Raji (cell line): Measurements from ENCODE around the gene ZNF579.

Experiments used
- POLR2A ChIP-seq: IDR thresholded peaks from 2 replicates; pipeline ENCODE4 v1.6.1; 2011; ENCODE audit warnings: low read depth, low read length, control low read depth; ENCODE audit not compliant: insufficient read depth

Gene ZNF579

DNA sequence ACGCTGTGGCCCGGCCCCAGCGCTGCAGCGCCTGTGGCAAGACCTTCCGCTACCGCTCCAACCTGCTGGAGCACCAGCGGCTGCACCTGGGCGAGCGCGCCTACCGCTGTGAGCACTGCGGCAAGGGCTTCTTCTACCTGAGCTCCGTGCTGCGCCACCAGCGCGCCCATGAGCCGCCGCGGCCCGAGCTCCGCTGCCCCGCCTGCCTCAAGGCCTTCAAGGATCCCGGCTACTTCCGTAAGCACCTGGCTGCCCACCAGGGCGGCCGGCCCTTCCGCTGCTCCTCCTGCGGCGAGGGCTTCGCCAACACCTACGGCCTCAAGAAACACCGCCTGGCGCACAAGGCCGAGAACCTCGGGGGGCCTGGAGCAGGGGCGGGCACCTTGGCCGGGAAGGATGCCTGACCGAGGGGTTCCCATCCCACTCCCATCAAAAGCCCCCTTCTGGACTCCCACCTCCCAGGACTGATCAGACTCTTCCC, 35.8 kb upstream of the ZNF579 start:
- TF ChIP-seq POLR2A = no peak

DNA sequence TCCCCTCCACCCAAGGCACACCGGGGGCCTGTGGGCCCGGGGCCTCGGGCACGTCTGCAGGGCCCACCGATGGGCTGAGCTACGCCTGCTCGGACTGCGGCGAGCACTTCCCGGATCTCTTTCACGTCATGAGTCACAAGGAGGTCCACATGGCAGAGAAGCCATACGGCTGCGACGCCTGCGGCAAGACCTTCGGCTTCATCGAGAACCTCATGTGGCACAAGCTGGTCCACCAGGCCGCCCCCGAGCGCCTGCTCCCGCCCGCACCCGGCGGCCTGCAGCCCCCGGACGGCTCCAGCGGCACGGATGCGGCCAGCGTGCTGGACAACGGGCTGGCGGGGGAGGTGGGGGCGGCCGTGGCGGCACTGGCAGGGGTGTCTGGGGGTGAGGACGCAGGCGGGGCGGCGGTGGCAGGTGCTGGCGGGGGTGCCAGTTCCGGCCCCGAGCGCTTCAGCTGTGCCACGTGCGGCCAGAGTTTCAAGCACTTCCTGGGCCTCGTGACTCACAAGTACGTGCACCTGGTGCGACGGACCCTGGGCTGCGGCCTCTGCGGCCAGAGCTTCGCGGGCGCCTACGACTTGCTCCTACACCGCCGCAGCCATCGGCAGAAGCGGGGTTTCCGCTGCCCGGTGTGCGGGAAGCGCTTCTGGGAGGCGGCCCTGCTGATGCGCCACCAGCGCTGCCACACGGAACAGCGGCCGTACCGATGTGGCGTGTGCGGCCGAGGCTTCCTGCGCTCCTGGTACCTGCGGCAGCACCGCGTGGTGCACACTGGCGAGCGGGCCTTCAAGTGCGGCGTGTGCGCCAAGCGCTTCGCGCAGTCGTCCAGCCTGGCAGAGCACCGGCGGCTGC, 35.1 kb upstream of the ZNF579 start:
- TF ChIP-seq POLR2A = no peak

DNA sequence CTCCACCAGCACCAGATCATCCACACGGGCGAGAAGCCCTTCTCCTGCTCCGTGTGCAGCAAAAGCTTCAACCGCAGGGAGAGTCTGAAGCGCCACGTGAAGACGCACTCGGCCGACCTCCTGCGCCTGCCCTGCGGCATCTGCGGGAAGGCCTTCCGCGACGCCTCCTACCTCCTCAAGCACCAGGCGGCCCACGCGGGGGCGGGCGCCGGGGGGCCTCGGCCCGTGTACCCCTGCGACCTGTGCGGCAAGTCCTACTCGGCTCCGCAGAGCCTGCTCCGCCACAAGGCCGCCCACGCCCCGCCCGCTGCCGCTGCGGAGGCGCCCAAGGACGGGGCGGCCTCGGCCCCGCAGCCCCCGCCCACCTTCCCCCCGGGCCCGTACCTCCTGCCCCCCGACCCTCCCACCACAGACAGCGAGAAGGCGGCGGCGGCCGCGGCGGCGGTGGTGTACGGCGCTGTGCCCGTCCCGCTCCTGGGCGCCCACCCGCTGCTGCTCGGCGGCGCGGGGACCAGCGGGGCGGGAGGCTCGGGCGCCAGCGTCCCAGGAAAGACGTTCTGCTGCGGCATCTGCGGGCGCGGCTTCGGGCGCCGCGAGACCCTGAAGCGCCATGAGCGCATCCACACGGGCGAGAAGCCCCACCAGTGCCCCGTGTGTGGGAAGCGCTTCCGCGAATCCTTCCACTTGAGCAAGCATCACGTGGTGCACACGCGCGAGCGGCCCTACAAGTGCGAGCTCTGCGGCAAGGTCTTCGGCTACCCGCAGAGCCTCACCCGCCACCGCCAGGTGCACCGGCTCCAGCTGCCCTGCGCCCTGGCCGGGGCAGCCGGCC, 34.3 kb upstream of the ZNF579 start:
- no peak for TF ChIP-seq POLR2A

DNA sequence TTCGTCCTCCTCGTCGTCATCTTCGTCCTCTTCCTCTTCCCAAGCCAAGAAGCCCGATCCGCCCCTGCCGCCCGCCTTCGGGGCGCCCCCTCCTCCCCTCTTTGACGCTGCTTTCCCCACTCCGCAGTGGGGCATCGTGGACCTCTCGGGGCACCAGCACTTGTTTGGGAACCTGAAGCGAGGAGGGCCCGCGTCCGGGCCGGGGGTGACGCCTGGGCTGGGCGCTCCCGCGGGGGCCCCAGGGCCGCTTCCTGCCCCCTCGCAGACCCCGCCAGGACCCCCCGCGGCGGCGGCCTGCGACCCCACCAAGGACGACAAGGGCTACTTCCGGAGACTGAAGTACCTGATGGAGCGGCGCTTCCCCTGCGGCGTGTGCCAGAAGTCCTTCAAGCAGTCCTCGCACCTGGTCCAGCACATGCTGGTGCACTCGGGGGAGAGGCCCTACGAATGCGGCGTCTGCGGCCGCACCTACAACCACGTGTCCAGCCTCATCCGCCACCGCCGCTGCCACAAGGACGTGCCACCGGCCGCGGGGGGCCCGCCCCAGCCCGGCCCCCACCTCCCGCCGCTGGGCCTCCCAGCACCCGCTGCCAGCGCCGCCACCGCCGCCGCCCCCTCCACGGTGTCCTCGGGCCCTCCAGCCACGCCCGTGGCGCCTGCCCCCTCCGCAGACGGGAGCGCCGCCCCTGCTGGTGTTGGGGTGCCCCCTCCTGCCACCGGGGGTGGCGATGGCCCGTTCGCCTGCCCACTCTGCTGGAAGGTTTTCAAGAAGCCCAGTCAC, 33.5 kb upstream of the ZNF579 start:
- no peak for TF ChIP-seq POLR2A

DNA sequence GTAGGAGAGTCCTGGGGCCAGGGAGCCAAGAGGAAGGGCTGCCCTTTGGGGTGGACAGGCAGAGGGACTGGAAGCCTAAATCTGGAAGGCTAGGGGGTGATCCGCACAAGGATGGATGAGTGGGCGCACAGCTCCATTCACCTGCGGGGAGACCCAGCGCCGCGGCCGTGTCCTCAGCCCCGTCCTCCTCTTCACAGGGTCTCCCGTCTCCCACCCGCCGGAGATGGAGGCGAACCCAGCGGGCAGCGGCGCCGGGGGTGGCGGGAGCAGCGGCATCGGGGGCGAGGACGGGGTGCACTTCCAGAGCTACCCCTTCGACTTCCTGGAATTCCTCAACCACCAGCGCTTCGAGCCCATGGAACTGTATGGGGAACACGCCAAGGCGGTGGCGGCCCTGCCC, 32.7 kb upstream of the ZNF579 start:
- no peak for TF ChIP-seq POLR2A

DNA sequence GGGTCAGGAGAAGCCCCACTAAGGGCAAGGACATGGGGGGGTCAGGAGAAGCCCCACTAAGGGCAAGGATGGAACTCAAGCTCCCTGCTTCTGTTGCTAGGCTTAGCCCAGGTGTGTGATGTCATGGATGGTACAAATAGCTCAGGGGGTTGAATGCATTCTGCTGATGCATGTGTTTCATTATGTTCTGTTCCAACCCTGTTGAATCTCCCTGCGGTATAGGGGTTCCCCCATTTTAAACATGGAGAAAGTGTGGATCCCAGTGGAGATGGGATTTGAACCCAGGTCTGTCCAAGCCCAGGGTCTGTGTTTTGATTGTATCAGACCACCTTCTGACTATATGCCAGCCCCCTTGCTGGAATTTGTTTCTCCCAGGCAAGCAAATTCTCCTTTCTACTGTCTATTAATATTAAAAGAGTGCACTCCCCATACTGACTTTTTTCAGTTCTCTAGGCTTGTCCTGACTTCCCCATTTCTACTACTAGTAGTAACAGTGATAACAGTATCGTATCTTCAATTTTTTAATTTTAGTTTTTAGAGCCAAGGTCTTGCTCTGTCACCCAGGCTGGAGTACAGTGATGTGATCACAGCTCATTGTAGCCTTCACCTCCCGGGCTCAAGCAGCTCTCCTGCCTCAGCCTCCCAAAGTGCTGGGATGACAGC, 31.5 kb upstream of the ZNF579 start:
- no peak for TF ChIP-seq POLR2A

DNA sequence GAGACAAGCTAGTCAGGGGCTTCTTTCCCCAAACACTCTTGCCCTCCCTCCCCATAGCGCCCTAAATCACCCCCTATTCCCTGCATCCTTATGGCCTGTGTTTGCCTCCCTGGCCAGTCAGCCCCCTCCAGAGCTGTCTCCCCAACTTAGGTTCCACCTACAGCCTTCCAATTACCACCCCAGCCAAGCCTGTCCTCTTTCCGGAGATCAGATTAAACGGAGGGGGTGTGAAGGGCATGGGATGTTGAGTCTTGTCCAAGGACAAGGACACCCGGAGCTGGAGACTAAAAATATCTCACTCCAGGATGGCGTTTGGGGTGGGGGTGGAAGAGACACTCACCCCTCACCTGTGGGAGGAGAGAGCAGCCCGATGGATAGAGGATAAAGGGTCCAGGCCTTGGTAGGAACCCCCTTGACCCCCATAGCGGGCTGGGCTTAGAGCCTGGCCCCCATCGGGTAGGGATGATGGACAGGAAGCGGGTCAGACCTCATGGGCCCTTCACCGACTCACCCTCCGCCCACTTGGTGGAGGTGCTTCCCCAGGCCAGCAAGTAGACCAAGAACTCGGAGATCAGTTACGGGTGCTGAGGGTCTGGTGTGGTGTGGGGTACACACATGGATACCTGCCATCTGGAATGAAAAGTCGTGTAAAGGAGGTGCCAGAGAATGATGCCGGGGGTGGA, 30.8 kb upstream of the ZNF579 start:
- TF ChIP-seq POLR2A = no peak

DNA sequence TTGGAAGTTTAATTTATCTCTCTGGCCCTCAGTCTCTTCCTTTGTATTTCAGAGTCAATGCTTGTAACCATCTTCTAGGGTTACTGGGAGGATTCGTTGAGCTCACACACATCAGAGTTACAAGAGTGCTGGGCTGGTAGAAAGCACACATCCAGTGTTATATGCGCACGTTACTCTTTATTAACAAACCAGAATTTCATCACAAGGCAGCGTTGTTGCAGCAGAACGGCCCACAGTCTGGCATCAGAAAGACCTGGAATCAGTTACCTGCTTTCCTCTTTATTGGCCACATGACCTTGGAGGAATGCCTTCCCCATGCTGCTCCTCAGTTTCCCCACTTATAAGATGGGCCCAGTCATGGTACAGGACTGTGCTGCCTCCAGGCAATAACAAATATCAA, 28.7 kb upstream of the ZNF579 start:
- TF ChIP-seq POLR2A = no peak

DNA sequence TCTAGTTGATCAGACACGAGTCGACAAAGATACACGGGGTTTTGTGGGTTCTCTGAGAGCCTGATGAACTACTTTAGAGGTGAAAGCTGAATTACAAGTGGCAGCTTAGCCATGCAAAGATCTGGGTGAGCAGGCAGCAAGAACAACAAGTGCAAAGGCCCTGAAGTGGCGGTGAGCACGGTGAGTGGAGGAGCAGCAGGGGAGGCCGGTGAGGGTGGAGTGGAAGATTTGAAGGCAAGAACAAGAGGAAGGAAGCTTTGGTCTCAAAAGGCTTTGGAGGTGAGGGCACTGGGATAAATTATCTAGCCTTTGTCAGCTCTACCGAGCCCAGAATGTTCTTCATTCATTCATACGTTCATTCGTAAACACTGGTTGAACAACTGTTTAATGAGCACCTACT, 26.2 kb upstream of the ZNF579 start:
- no peak for TF ChIP-seq POLR2A

DNA sequence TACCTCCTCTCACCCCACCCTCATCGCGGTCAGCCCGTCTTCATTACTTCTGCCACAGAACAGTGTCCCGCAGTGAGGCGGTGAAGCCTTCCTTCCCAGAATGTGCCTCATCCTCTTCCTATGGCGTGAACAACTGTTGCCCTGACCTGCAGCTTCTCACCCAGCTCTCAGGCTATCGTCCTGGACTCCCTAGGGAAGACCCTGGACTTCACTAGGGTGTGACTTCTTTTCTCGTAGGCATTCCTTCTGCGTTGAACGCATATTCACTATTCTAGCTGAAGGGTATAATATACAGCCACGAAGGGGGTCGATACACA, 25.8 kb upstream of the ZNF579 start:
- no peak for TF ChIP-seq POLR2A

DNA sequence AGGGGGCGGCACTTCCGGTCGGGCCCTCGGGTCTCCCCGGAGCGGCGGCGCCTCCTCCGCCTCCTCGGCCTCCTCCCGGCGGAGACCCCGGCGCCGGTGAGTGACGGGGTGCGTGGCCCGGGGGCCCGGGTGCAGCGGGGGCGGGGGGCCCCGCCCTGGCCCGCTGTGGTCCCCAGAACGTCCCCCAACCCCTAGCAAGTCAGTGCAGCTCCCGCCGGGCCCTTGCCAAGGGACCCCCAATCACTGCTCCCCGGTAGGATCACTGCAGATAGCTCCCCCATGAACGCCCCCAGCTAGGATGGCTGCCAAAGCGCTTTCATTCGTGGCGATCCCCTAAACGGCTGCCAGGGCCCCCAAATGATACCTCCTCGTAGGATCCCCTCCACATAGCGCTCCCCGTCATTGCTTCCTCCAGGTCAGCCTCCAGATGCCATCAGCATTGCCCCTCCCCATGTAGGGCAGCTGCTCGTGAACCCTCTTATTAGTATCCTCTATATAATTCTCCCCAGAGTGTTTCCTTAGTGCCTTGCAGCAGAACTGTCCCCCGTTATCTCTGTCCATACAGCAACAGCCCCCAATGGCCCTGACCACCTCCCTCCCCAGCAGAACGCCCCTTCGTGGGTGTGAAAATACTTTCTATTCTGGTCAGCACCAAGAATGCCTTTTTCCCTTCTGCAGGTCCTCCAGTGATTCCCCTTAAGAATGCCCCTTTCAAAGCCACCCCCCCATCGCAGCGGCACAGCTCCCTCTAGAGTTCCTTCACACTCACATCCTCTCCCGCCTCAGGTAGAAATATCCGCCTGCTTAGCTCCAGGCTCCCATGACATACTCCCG, 25.2 kb upstream of the ZNF579 start, which contains the start of gene ZNF865:
Gene ZNF865 (plus strand): TSS at position 11 of the 834 bp plus-strand sequence. CDS start 7,972 bp downstream, outside the sequence.
- TF ChIP-seq POLR2A = peak; percentile 35; the same call in 1 of the 2 replicates

DNA sequence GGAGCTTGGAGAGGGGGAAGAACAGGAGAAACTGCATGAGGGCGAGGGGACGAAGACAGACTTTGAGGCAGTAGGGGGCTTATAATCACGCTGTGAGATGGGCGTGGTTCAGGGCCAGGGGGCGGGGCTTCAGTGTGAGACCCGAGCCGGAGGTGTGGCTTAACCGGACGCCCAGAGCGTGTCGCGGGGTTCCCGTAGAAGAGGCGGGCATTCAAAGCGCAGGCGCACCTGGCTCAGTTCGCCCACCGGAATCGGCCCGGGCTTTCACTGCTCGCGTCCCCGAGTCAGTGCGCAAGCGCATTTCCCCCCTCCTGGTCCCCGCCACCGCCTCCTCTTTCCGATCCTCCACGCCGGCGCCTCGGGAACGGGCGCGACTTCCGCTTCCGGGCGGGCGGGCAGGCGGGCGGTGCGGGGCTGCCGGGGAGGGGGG, 24.6 kb upstream of the ZNF579 start:
- TF ChIP-seq POLR2A = peak; percentile 59; the same call in 1 of the 2 replicates
